ENCODE data around the gene C1orf53.

Gene C1orf53

GRCh38 chr1:197884173-197884572 is 18.3 kb upstream of the C1orf53 start:
- TF ChIP-seq, protein P1, sequence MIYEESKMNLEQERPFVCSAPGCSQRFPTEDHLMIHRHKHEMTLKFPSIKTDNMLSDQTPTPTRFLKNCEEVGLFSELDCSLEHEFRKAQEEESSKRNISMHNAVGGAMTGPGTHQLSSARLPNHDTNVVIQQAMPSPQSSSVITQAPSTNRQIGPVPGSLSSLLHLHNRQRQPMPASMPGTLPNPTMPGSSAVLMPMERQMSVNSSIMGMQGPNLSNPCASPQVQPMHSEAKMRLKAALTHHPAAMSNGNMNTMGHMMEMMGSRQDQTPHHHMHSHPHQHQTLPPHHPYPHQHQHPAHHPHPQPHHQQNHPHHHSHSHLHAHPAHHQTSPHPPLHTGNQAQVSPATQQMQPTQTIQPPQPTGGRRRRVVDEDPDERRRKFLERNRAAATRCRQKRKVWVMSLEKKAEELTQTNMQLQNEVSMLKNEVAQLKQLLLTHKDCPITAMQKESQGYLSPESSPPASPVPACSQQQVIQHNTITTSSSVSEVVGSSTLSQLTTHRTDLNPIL (CRISPR knock-in tag; IDR thresholded peaks at IDR 0.05; ENCODE audit: low read depth), result no peak
- TF ChIP-seq ZNF8 (CRISPR knock-in tag; IDR thresholded peaks at IDR 0.05), result no peak
- no peak for TF ChIP-seq ZNF565 (CRISPR knock-in tag; conservative IDR thresholded peaks at IDR 0.05; ENCODE audit: low read depth)
- no peak for TF ChIP-seq CSDC2 (CRISPR knock-in tag; IDR thresholded peaks at IDR 0.05)
- no peak for TF ChIP-seq GLIS3 (CRISPR knock-in tag; IDR thresholded peaks at IDR 0.05)
- ATAC-seq, result no peak

DNA sequence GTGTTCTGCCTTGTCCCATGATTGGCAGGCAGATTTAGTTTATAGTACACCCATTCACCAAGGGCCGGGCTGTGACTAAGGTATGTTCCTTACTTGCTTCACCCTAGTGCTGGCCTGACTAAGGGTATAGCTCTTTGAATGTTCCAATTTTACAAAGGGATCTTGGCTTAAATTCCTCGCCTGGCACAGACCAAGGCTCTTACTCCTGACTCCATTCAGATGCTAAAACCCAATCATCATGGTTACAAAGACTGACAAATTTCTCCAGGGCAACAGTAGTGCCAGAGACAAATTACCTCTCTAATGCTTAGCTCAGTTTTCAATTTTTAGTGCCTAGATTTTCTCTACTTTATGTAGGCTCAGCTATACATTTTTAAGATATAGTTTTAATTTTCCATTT is 11.5 kb upstream of the C1orf53 start:
- no peak for ATAC-seq
- TF ChIP-seq ZNF70 (CRISPR knock-in tag; IDR thresholded peaks at IDR 0.05), result no peak
- no peak for TF ChIP-seq CSDC2 (CRISPR knock-in tag; IDR thresholded peaks at IDR 0.05)
- no peak for TF ChIP-seq TSHZ2 (CRISPR knock-in tag; IDR thresholded peaks at IDR 0.05)
- TF ChIP-seq ZFP3 (CRISPR knock-in tag; IDR thresholded peaks at IDR 0.05), result no peak
- TF ChIP-seq ARNTL (CRISPR knock-in tag; IDR thresholded peaks at IDR 0.05; ENCODE audit: borderline replicate concordance, low read depth), result no peak
- no peak for TF ChIP-seq CSRNP3 (CRISPR knock-in tag; IDR thresholded peaks at IDR 0.05)
- no peak for TF ChIP-seq SNAI2 (CRISPR knock-in tag; IDR thresholded peaks at IDR 0.05)
- no peak for TF ChIP-seq OSR1 (CRISPR knock-in tag; IDR thresholded peaks at IDR 0.05)
- no peak for TF ChIP-seq ZNF565 (CRISPR knock-in tag; conservative IDR thresholded peaks at IDR 0.05; ENCODE audit: low read depth)
- TF ChIP-seq BACH2 (CRISPR knock-in tag; IDR thresholded peaks at IDR 0.05; ENCODE audit: borderline replicate concordance), result no peak
- no peak for TF ChIP-seq RARB (CRISPR knock-in tag; IDR thresholded peaks at IDR 0.05)
- TF ChIP-seq TOX (CRISPR knock-in tag; IDR thresholded peaks at IDR 0.05; ENCODE audit: borderline replicate concordance), result no peak
- no peak for TF ChIP-seq GLIS3 (CRISPR knock-in tag; IDR thresholded peaks at IDR 0.05)

DNA sequence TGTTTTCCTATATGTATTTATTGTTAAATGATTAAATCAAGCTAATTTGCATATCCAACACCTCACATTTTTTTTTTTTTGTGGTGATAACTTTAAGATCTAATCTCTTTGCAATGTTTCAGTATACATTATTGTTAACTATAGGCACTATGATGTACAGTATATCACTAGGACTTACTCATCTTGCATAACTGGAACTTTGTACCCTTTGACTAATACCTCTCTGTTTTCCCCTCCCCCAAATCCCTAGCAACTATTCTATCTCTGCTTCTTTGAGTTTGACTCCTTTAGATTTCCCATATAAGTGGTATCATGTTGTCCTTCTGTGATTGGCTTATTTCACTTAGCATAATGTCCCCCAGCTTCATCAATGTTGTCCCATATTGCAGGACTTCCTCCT is 9.7 kb upstream of the C1orf53 start:
- ATAC-seq, result no peak
- no peak for TF ChIP-seq ZNF8 (CRISPR knock-in tag; IDR thresholded peaks at IDR 0.05)
- TF ChIP-seq ARNTL (CRISPR knock-in tag; IDR thresholded peaks at IDR 0.05; ENCODE audit: borderline replicate concordance, low read depth), result no peak
- TF ChIP-seq CSDC2 (CRISPR knock-in tag; IDR thresholded peaks at IDR 0.05), result no peak
- TF ChIP-seq ISL1 (CRISPR knock-in tag; IDR thresholded peaks at IDR 0.05), result no peak
- no peak for TF ChIP-seq TOX (CRISPR knock-in tag; IDR thresholded peaks at IDR 0.05; ENCODE audit: borderline replicate concordance)
- TF ChIP-seq ZFP3 (CRISPR knock-in tag; IDR thresholded peaks at IDR 0.05), result no peak
- TF ChIP-seq ZFP30 (CRISPR knock-in tag; IDR thresholded peaks at IDR 0.05), result no peak
- no peak for TF ChIP-seq ZNF565 (CRISPR knock-in tag; conservative IDR thresholded peaks at IDR 0.05; ENCODE audit: low read depth)
- TF ChIP-seq OSR1 (CRISPR knock-in tag; IDR thresholded peaks at IDR 0.05), result no peak
- no peak for TF ChIP-seq CSRNP3 (CRISPR knock-in tag; IDR thresholded peaks at IDR 0.05)
- TF ChIP-seq TCF4 (CRISPR knock-in tag; IDR thresholded peaks at IDR 0.05; ENCODE audit: borderline replicate concordance), result no peak
- no peak for TF ChIP-seq SNAI2 (CRISPR knock-in tag; IDR thresholded peaks at IDR 0.05)
- no peak for TF ChIP-seq TSHZ2 (CRISPR knock-in tag; IDR thresholded peaks at IDR 0.05)
- no peak for TF ChIP-seq PPARA (CRISPR knock-in tag; IDR thresholded peaks at IDR 0.05; ENCODE audit: borderline replicate concordance)

All from SK-N-SH treated with all-trans-retinoic acid at 6 μM for 48 hours (cell line).